Small intestine (tissue), 7 donors: ENCODE data around the gene VPS54. TPM values are rescaled to one million over a fixed set of nuclear protein-coding genes. Genes with fewer than 3 reads are reported as not detected.

Source experiments
- DNase-seq, 2 donors: peaks; one replicate each; pipeline versions ENCODE4 v3.0.0 to v3.0.0-alpha.2; 2013
- FAIRE-seq: peaks from 2 replicates; lab custom pipeline; 2012; peaks lifted over from hg19 to GRCh38; lab: Jason Lieb, UNC
- H3K27ac ChIP-seq, 3 donors: one replicate each; pipeline ENCODE4 v1.5.1; 2013; ENCODE audit warnings: low read length in 2 of 3, mild to moderate bottlenecking in 2 of 3, control low read depth in 1 of 3, inconsistent platforms in 1 of 3, low read depth in 1 of 3, moderate library complexity in 1 of 3
- H3K27me3 ChIP-seq, 3 donors: one replicate each; pipeline ENCODE4 v1.6.1; 2013; ENCODE audit warnings: low read length in 3 of 3, inconsistent platforms in 1 of 3; ENCODE audit not compliant: control insufficient read depth in 3 of 3, insufficient read depth in 3 of 3
- H3K36me3 ChIP-seq, 3 donors: one replicate each; pipeline ENCODE4 v1.6.1; 2013; ENCODE audit warnings: low read length in 3 of 3, inconsistent platforms in 1 of 3, low read depth in 1 of 3, mild to moderate bottlenecking in 1 of 3, moderate library complexity in 1 of 3; ENCODE audit not compliant: control insufficient read depth in 3 of 3, insufficient read depth in 2 of 3
- H3K4me1 ChIP-seq, 3 donors: one replicate each; pipeline ENCODE4 v1.6.1; 2013; ENCODE audit warnings: low read length in 2 of 3, inconsistent platforms in 1 of 3, low read depth in 1 of 3, mild to moderate bottlenecking in 1 of 3, moderate library complexity in 1 of 3; ENCODE audit not compliant: control insufficient read depth in 3 of 3, insufficient read depth in 2 of 3
- H3K4me3 ChIP-seq, 3 donors: one replicate each; pipeline ENCODE4 v1.5.1; 2013; ENCODE audit warnings: low read length in 3 of 3, control low read depth in 1 of 3, inconsistent platforms in 1 of 3, low read depth in 1 of 3, mild to moderate bottlenecking in 1 of 3, moderate library complexity in 1 of 3
- H3K9me3 ChIP-seq, 2 donors: one replicate each; pipeline ENCODE4 v1.6.1; 2013; ENCODE audit warnings: low read depth in 1 of 2, low read length in 1 of 2; ENCODE audit not compliant: control insufficient read depth in 2 of 2, insufficient read depth in 1 of 2
- WGBS, 3 donors: extraction: QIAGEN DNeasy Blood & Tissue Kit; methylation state at CpG; one replicate each; pipeline ENCODE4 v1.1.7; 2013; 5-methylcytosine and 5-hydroxymethylcytosine counted together
- polyA plus RNA-seq, 4 donors: library from polyadenylated mRNA; stranded (reverse) in 3 of 4; unstranded in 1 of 4; fragments of 200-250 nt in 3 of 4; fragments of 120-200 nt in 1 of 4; gene quantifications; one replicate each; pipeline versions ENCODE4 v1.2.1 to v1.2.3, GENCODE V29; 2013
- donor health status: healthy with polysubstance abuse.
- donor health status: control.
- donor health status: control.
- donor health status: Bipolar disorder and iron deficiency.
- donor health status: healthy.

The VPS54 gene
- polyA plus RNA-seq, 4 donors: 12.3 to 30.4 (median 17.6) TPM

GRCh38 chr2:63874204-63875130 lies 144.8 kb downstream of the VPS54 start:
- peaks cover 0 to 14% of the 10 kb centered on the region in 2 donors for H3K9me3 ChIP-seq
- H3K27me3 ChIP-seq: no peaks in the 10 kb centered on the region
- H3K27ac ChIP-seq: no peak overlapping the region
- WGBS, 3 donors: 97 to 99% (median 97%) methylated on average over 5 of the region's 5 CpGs
- H3K36me3 ChIP-seq: peaks cover 0 to 17% (median 5%) of the 10 kb centered on the region in 3 donors
- H3K4me1 ChIP-seq: no peaks in the 10 kb centered on the region
- no peak overlapping the region for H3K4me3 ChIP-seq
- FAIRE-seq: no peak
- no peak for DNase-seq

GRCh38 chr2:63872571-63873328 lies 146.5 kb downstream of the VPS54 start:
- Histone ChIP-seq H3K36me3 (peaks cover 0 to 17% (median 9%) of the 10 kb centered on the region in 3 donors), H3K27ac (no peak overlapping the region), H3K27me3 (no peaks in the 10 kb centered on the region), H3K9me3 (peaks cover 0 to 14% of the 10 kb centered on the region in 2 donors), H3K4me3 (no peak overlapping the region), H3K4me1 (no peaks in the 10 kb centered on the region)
- FAIRE-seq (no peak), DNase-seq (no peak)
- WGBS, 3 donors: 80 to 95% (median 87%) methylated on average over 6 of the region's 6 CpGs

- Histone ChIP-seq H3K9me3 (peaks cover 0 to 14% of the 10 kb centered on the region in 2 donors), H3K27ac (no peak overlapping the region), H3K27me3 (no peaks in the 10 kb centered on the region), H3K36me3 (peaks cover 0 to 15% (median 9%) of the 10 kb centered on the region in 3 donors), H3K4me1 (no peaks in the 10 kb centered on the region), H3K4me3 (no peak overlapping the region)
- no peak for FAIRE-seq
- no peak for DNase-seq
- WGBS, 3 donors: 76 to 81% (median 77%) methylated on average over 4 of the region's 4 CpGs
These were observed 147.4 kb downstream of the VPS54 start for GRCh38 chr2:63871864-63872263.

GRCh38 chr2:63870679-63871078 lies 148.5 kb downstream of the VPS54 start:
- FAIRE-seq: no peak
- DNase-seq: no peak
- peaks cover 0 to 15% (median 9%) of the 10 kb centered on the region in 3 donors for H3K36me3 ChIP-seq
- no peak overlapping the region for H3K27ac ChIP-seq
- H3K9me3 ChIP-seq: peaks cover 0 to 14% of the 10 kb centered on the region in 2 donors
- 96 to 97% (median 96%) methylated on average over 4 of the region's 4 CpGs for WGBS, 3 donors
- no peaks in the 10 kb centered on the region for H3K4me1 ChIP-seq
- H3K27me3 ChIP-seq: no peaks in the 10 kb centered on the region
- no peak overlapping the region for H3K4me3 ChIP-seq

GRCh38 chr2:63866009-63866709 lies 153.1 kb downstream of the VPS54 start:
- 62 to 83% (median 78%) methylated on average over 2 of the region's 2 CpGs for WGBS, 3 donors
- Histone ChIP-seq H3K4me3 (no peak overlapping the region), H3K36me3 (peaks cover 0 to 7% (median 0%) of the 10 kb centered on the region in 3 donors), H3K27me3 (no peaks in the 10 kb centered on the region), H3K27ac (no peak overlapping the region), H3K9me3 (no peaks in the 10 kb centered on the region), H3K4me1 (peaks cover 0 to 5% (median 0%) of the 10 kb centered on the region in 3 donors)
- FAIRE-seq: no peak
- no peak for DNase-seq

GRCh38 chr2:63865159-63865799 lies 153.9 kb downstream of the VPS54 start:
- FAIRE-seq (no peak), DNase-seq (no peak)
- Histone ChIP-seq H3K4me1 (peaks cover 0 to 5% (median 0%) of the 10 kb centered on the region in 3 donors), H3K4me3 (no peak overlapping the region), H3K36me3 (peaks cover 0 to 9% (median 0%) of the 10 kb centered on the region in 3 donors), H3K27me3 (no peaks in the 10 kb centered on the region), H3K27ac (no peak overlapping the region), H3K9me3 (no peaks in the 10 kb centered on the region)
- 86 to 96% (median 92%) methylated on average over 6 of the region's 6 CpGs for WGBS, 3 donors

- no peak for DNase-seq
- no peaks in the 10 kb centered on the region for H3K27me3 ChIP-seq
- peaks cover 0 to 5% (median 0%) of the 10 kb centered on the region in 3 donors for H3K4me1 ChIP-seq
- no peak overlapping the region for H3K4me3 ChIP-seq
- H3K9me3 ChIP-seq: no peaks in the 10 kb centered on the region
- WGBS, 3 donors: 85 to 100% (median 89%) methylated on average over 1 of the region's 1 CpG
- H3K27ac ChIP-seq: no peak overlapping the region
- peaks cover 0 to 12% (median 5%) of the 10 kb centered on the region in 3 donors for H3K36me3 ChIP-seq
- FAIRE-seq: no peak
These were observed 155.5 kb downstream of the VPS54 start for GRCh38 chr2:63863707-63864106.
